GM21529 (cell line): Measurements from ENCODE around the gene RETSAT.
A peak's percentile ranks its signal among the peaks of the same experiment; 100 is the strongest.
"Not testable (repeated sequence)": the region's sequence is repeated elsewhere in the genome, so short reads cannot be mapped to it uniquely, and the experiment has no call there.

ENCODE experiments used
- ATAC-seq: cut with Tn5 transposase; IDR thresholded peaks from one replicate; pipeline ENCODE4 v1.9.1; 2021; ENCODE audit not compliant: unreplicated experiment

RETSAT gene

GRCh38 chr2:85380048-85380447 is 25.7 kb upstream of the RETSAT start:
- no peak for ATAC-seq

GRCh38 chr2:85378257-85378656 is 23.9 kb upstream of the RETSAT start:
- ATAC-seq = no peak

- ATAC-seq = no peak
These were observed 22.8 kb upstream of the RETSAT start for GRCh38 chr2:85377083-85377482.

- ATAC-seq = no peak
These were observed 22.1 kb upstream of the RETSAT start for GRCh38 chr2:85376291-85377065.

- ATAC-seq = no peak
These were observed 16.7 kb upstream of the RETSAT start for GRCh38 chr2:85371045-85371444.

GRCh38 chr2:85369500-85369899 is 15.2 kb upstream of the RETSAT start:
- ATAC-seq = no peak

- ATAC-seq = no peak
These were observed 14.6 kb upstream of the RETSAT start for GRCh38 chr2:85368921-85369320.

- ATAC-seq = no peak
These were observed 12.9 kb upstream of the RETSAT start for GRCh38 chr2:85367180-85367579.

- not testable (repeated sequence) for ATAC-seq
These were observed 8.5 kb upstream of the RETSAT start for GRCh38 chr2:85362653-85363387.

- no peak for ATAC-seq
These were observed 3.4 kb upstream of the RETSAT start for GRCh38 chr2:85357736-85358135.

GRCh38 chr2:85356186-85356585 is 1.9 kb upstream of the RETSAT start:
- no peak for ATAC-seq

- no peak for ATAC-seq
These were observed 1.2 kb upstream of the RETSAT start for GRCh38 chr2:85355521-85355920.

GRCh38 chr2:85355073-85355410 is 714 bp upstream of the RETSAT start:
- ATAC-seq = peak; percentile 4

- peak; percentile 15 for ATAC-seq
These were observed 447 bp downstream of the RETSAT start for GRCh38 chr2:85353876-85354285.

GRCh38 chr2:85347599-85347998 is 6.7 kb downstream of the RETSAT start:
- no peak for ATAC-seq

- ATAC-seq = no peak
These were observed 9.9 kb downstream of the RETSAT start for GRCh38 chr2:85344356-85344954.

GRCh38 chr2:85343207-85343895 is 11.0 kb downstream of the RETSAT start:
- not testable (repeated sequence) for ATAC-seq

GRCh38 chr2:85342156-85342555 is 12.2 kb downstream of the RETSAT start:
- no peak for ATAC-seq

GRCh38 chr2:85341269-85342029 is 12.9 kb downstream of the RETSAT start:
- ATAC-seq = no peak

GRCh38 chr2:85340034-85340892 is 14.1 kb downstream of the RETSAT start:
- no peak for ATAC-seq
